Suprapubic skin (tissue), 4 donors: Measurements from ENCODE around the gene TNFRSF1B. TPM values are rescaled to one million over a fixed set of nuclear protein-coding genes. Genes with fewer than 3 reads are reported as not detected.

Experiments used
- DNase-seq, 2 donors: peaks; one replicate each; pipeline ENCODE4 v3.0.0-alpha.2; 2019; ENCODE audit warnings: low spot score in 2 of 2
- H3K27ac ChIP-seq: fragments of 200-600 bp; sonication (generic); one replicate; pipeline ENCODE4 v1.5.1; 2019
- H3K27me3 ChIP-seq: fragments of 200-600 bp; sonication (generic); one replicate; pipeline ENCODE4 v1.5.1; 2019
- H3K36me3 ChIP-seq: fragments of 200-600 bp; sonication (generic); one replicate; pipeline ENCODE4 v1.5.1; 2019
- H3K4me1 ChIP-seq: fragments of 200-600 bp; sonication (generic); one replicate; pipeline ENCODE4 v1.5.1; 2019
- H3K4me3 ChIP-seq: fragments of 200-600 bp; sonication (generic); one replicate; pipeline ENCODE4 v1.5.1; 2019; ENCODE audit warnings: mild to moderate bottlenecking
- H3K9me3 ChIP-seq: fragments of 200-600 bp; sonication (generic); one replicate; pipeline ENCODE4 v1.5.1; 2019
- EP300 ChIP-seq: sonication (generic); formaldehyde crosslinking; IDR thresholded peaks from one replicate; pipeline ENCODE4 v1.6.1; 2017; ENCODE audit warnings: antibody characterized with exemption
- POLR2A ChIP-seq, 2 donors: fragments of 450-650 bp; IDR thresholded peaks; one replicate each; pipeline ENCODE4 v1.6.1; 2017; ENCODE audit warnings: antibody characterized with exemption in 2 of 2, mild to moderate bottlenecking in 2 of 2, moderate library complexity in 2 of 2
- POLR2AphosphoS5 ChIP-seq, 3 donors: sonication (generic); formaldehyde crosslinking; IDR thresholded peaks; one replicate each; pipeline ENCODE4 v1.6.1; 2017; ENCODE audit warnings: antibody characterized with exemption in 3 of 3
- WGBS: methylation state at CpG from one replicate; pipeline ENCODE4 v1.1.5; 2018; 5-methylcytosine and 5-hydroxymethylcytosine counted together
- total RNA-seq, 4 donors: library from RNA; depleted of rRNA; stranded (reverse); fragments of >200 nt; gene quantifications; one replicate each; pipeline ENCODE4 v1.1.0, GENCODE V29; 2016
- TF ChIP-seq, protein P1 (sequence below), 2 donors: fragments of 200-600 bp in 1 of 2; fragments of 450-650 bp in 1 of 2; sonication (generic) in 1 of 2; IDR thresholded peaks; one replicate each; pipeline ENCODE4 v1.5.1; 2016 to 2019; ENCODE audit warnings: antibody characterized with exemption in 2 of 2, mild to moderate bottlenecking in 1 of 2, moderate library complexity in 1 of 2

TNFRSF1B gene
- total RNA-seq, 4 donors from 2014 or later = 6.3 to 35.2 (median 11.9) TPM

DNA sequence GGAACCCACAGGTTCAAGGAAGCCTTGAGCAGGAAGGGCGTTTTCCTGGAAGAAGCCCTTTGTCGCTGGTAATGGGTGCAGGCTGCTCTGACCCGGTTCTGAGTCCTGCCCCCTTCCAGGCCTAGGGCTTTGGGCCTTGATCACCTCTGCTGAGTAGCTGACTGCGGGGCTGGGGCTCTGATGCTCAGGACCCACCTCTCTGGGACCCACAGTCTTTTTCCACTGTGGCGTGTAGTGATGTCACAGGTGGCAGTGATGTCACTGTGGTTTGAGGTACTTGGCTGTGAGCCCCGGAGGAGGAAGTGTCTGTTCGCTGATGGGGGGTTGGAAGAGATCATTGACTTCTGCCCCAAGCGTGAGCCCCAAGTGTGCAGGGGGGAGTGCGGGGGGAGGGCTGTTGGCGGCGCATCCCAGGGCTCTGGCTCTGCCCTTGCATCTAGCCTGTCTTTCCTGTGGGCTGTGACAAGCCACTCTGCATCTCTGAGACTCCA lies 6.9 kb downstream of the TNFRSF1B start:
- peaks cover 2% of the 10 kb centered on the region for H3K27me3 ChIP-seq
- no peak overlapping the region for H3K4me3 ChIP-seq
- H3K27ac ChIP-seq = peak overlapping the region; percentile 51
- H3K9me3 ChIP-seq = no peaks in the 10 kb centered on the region
- H3K36me3 ChIP-seq = no peaks in the 10 kb centered on the region
- TF ChIP-seq EP300 = no peak
- H3K4me1 ChIP-seq = peaks cover 65% of the 10 kb centered on the region
- 66% methylated on average over 5 of the region's 11 CpGs for WGBS
- DNase-seq = peak in 1 of 2 donors; percentile 77

DNA sequence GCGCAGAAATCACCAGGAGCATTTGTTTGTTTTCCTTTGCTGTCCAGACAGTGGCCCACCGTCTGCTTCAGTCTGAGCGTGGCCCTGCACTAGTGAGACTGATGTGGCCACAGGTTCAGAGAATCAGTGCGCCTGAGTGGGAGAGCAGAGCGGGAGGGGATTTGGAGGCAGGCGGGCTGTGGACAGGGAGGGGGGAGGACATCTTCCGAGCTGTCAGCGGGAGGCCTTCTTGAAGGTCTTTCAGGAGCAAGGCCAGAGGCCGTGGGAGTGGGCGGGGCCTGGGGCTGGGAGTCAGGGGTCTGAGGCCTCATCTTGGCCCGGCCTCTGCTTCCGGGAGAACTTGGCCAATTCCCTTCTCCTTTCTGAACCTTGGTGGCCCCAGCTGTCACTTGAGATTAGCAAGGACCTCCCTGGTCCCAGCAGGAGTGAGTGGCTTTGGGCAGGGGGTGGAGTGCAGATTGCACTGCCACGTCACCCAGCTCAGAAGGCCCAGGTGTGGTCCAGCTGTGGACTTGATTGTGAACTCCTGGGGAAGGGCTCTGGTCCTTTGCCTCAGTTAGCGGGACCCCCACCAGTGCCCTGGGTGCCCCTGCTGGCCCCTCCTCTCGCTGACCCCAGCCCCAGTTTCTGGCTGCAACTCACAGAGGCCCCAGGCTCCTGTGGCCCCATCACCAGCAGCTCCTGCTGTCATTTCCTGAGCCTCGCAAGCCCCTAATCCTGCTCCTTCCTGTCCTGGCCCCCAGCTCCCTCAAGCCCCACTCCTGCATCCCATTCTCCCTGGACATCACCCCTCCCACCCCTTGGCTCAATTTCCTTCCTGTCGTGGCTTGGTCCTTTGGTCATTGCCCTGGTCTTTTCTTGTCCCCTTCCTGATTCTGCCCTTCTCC lies 8.4 kb downstream of the TNFRSF1B start:
- Histone ChIP-seq H3K4me3 (no peak overlapping the region), H3K4me1 (peaks cover 73% of the 10 kb centered on the region)

DNA sequence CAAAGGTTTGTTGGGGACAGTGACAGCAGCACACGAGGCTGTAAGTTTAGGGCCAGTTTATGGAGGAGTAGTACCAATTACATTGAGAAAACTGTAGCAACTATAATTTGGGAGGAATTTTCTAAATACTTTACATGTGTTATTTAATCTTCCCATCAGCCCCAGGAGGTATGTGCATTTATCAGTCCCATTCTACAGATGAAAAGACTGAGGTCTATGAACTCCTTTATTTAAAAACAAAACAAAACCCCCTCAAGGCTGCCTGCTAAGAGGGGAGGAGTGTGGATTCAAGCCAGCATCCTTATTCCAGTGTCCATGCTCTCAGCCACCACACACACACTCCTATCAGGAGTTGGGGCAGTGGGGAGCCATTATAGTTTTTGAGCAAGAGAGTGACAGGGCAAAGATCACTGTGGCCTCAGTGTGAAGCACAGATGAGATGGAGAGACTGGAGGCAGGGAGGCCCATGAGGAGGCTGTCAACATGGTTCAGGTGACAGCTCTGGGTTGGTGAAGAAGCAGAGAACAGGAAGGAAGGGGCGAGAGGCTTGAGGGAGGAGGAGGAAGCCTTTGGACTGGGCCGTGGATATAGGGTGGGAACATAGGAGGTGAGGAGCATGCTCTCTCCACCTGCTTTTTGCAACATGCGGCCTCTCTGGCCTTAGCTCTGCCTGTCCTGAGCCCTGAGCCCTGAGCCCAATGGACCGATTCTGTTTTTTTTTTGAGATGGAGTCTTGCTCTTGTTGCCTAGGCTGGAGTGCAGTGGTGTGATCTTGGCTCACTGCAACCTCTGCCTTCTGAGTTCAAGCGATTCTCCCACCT lies 9.7 kb downstream of the TNFRSF1B start:
- H3K4me3 ChIP-seq = no peak overlapping the region
- H3K36me3 ChIP-seq = no peaks in the 10 kb centered on the region
- TF ChIP-seq EP300 (no peak), POLR2AphosphoS5 (IDR thresholded peaks at IDR 0.05) (no peak), POLR2A (IDR thresholded peaks at IDR 0.05) (no peak)
- TF ChIP-seq, protein P1, sequence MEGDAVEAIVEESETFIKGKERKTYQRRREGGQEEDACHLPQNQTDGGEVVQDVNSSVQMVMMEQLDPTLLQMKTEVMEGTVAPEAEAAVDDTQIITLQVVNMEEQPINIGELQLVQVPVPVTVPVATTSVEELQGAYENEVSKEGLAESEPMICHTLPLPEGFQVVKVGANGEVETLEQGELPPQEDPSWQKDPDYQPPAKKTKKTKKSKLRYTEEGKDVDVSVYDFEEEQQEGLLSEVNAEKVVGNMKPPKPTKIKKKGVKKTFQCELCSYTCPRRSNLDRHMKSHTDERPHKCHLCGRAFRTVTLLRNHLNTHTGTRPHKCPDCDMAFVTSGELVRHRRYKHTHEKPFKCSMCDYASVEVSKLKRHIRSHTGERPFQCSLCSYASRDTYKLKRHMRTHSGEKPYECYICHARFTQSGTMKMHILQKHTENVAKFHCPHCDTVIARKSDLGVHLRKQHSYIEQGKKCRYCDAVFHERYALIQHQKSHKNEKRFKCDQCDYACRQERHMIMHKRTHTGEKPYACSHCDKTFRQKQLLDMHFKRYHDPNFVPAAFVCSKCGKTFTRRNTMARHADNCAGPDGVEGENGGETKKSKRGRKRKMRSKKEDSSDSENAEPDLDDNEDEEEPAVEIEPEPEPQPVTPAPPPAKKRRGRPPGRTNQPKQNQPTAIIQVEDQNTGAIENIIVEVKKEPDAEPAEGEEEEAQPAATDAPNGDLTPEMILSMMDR (IDR thresholded peaks at IDR 0.05) = no peak
- DNase-seq = no peak
- H3K9me3 ChIP-seq = no peaks in the 10 kb centered on the region
- peaks cover 77% of the 10 kb centered on the region for H3K4me1 ChIP-seq
- WGBS = 83% methylated on average over 6 of the region's 6 CpGs
- no peak overlapping the region for H3K27ac ChIP-seq
- H3K27me3 ChIP-seq = peaks cover 11% of the 10 kb centered on the region

More for the DNA sequence above, 8.4 kb downstream of the TNFRSF1B start:
- 75% methylated on average over 11 of the region's 17 CpGs for WGBS
- TF ChIP-seq, protein P1 (IDR thresholded peaks at IDR 0.05) = no peak
- no peak for TF ChIP-seq POLR2AphosphoS5 (IDR thresholded peaks at IDR 0.05)
- no peak for TF ChIP-seq EP300
- TF ChIP-seq POLR2A (IDR thresholded peaks at IDR 0.05) = no peak
- Histone ChIP-seq H3K27me3 (peaks cover 11% of the 10 kb centered on the region), H3K9me3 (no peaks in the 10 kb centered on the region), H3K27ac (peak overlapping the region; percentile 4), H3K36me3 (no peaks in the 10 kb centered on the region)
- no peak for DNase-seq

DNA sequence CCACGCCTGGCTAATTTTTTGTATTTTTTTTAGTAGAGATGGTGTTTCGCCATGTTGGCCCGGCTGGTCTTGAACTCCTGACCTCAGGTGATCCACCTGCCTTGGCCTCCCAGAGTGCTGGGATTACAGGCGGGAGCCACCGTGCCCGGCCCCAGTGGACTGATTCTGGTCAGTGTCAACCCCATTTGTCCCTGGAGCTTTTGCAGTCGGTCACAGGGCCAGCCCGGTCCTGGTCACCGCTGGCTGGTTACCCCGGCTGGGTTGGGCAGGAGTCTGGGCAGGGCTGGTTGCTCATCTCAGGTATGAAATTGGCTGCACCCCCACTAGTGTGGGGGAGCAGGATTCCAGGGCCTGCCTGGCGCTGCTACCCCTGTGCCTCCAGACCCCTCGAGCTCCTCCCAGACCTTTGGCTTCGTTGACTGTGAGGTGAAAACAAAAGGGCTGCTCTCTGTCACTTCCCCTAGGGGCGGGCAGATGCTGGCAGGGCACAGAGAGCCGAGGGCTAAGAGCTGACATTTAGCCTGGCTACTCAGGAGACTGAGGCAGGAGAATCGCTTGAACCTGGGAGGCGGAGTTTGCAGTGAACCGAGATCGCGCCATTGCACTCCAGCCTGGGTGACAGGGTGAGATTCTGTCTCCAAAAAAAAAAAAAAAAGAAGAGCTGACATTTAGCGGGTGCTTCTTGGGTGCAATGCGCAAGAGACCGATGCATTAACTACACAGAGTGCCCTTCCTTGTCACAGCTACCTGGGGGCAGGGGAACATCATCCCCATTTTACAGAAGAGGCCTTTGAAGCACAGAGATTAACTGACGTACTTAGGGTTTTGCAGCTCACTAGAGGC lies 10.6 kb downstream of the TNFRSF1B start:
- H3K36me3 ChIP-seq = no peaks in the 10 kb centered on the region
- DNase-seq = no peak
- no peaks in the 10 kb centered on the region for H3K9me3 ChIP-seq
- TF ChIP-seq, protein P1 (IDR thresholded peaks at IDR 0.05) = no peak
- TF ChIP-seq POLR2A (IDR thresholded peaks at IDR 0.05) (no peak), EP300 (no peak), POLR2AphosphoS5 (IDR thresholded peaks at IDR 0.05) (no peak)
- H3K27me3 ChIP-seq = peaks cover 11% of the 10 kb centered on the region
- 71% methylated on average over 18 of the region's 24 CpGs for WGBS
- H3K4me1 ChIP-seq = peaks cover 85% of the 10 kb centered on the region
- peak overlapping the region; percentile 74 for H3K27ac ChIP-seq
- no peak overlapping the region for H3K4me3 ChIP-seq

DNA sequence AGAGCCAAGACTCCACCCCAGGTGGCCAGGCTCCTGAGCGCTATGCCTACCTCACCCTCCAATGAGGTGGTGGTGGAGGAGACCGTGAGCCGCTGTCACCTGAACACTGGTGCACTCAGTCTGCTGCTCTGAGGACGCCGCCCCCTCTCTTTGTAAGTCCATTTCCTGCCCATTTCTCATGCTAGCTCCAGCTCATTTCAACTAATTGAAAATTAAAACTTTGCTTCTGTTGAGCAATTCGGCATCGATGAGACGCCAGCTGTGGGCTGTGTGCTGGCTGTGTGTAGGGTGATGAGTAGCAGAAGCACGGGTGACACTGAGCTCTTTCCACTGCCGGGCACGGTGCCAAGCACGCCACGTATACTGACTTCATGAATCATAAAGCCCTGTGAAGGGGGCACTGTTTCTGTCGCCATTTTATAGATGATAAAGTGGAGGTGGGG lies 11.2 kb downstream of the TNFRSF1B start:
- DNase-seq = peak in 1 of 2 donors; percentile 90
- TF ChIP-seq EP300 (no peak), POLR2AphosphoS5 (IDR thresholded peaks at IDR 0.05) (no peak), POLR2A (IDR thresholded peaks at IDR 0.05) (no peak)
- TF ChIP-seq, protein P1 (IDR thresholded peaks at IDR 0.05) = no peak
- Histone ChIP-seq H3K9me3 (no peaks in the 10 kb centered on the region), H3K27me3 (peaks cover 11% of the 10 kb centered on the region), H3K36me3 (no peaks in the 10 kb centered on the region), H3K27ac (peak overlapping the region; percentile 74), H3K4me1 (peaks cover 87% of the 10 kb centered on the region), H3K4me3 (peak overlapping the region; percentile 5)
- WGBS = 24% methylated on average over 14 of the region's 14 CpGs
